ENCODE measurements around the gene TMEM9B. TPM values are rescaled to one million over a fixed set of nuclear protein-coding genes. Genes with fewer than 3 reads are reported as not detected.
A peak's percentile ranks its signal among the peaks of the same experiment; 100 is the strongest.

Gene TMEM9B
- total and polyA plus RNA-seq, 9 of the 15 experiments (the other 6 are each of a cell fraction or from before 2014, with no cell fraction given) = 7.7 to 20.0 (median 14.0) TPM

- TF ChIP-seq AFF4 (CRISPR knock-in tag; IDR thresholded peaks at IDR 0.05) (0 out of 2 replicates have a peak, but pooled peaks have one; percentile 22), SOX6 (IDR thresholded peaks at IDR 0.05) (peak; percentile 49; the same call in 1 of the 2 replicates), SP2 (IDR thresholded peaks at IDR 0.05; ENCODE audit: extremely low read depth, low read depth, low read length, poor library complexity, severe bottlenecking) (peak; percentile 18), NFATC3 (IDR thresholded peaks at IDR 0.05) (0 out of 2 replicates have a peak, but pooled peaks have one; percentile 29), EP400 (IDR thresholded peaks at IDR 0.05) (peak; percentile 94), THAP12 (CRISPR knock-in tag; IDR thresholded peaks at IDR 0.05) (peak; percentile 27; the same call in 1 of the 2 replicates), UBTF (IDR thresholded peaks at IDR 0.05; ENCODE audit: borderline replicate concordance in 1 of 2, low read depth in 2 of 2, low read length in 2 of 2) (peak; percentile 39 to 60; a peak in 1 of 4 replicates), KAT2B (IDR thresholded peaks at IDR 0.05; ENCODE audit: low read depth, low read length) (no peak), WHSC1 (IDR thresholded peaks at IDR 0.05; ENCODE audit: low read length) (no peak), ETS1 (conservative IDR thresholded peaks at IDR 0.05; ENCODE audit: control insufficient read depth, low read depth, low read length) (peak; percentile 53; the same call in 1 of the 2 replicates), DDX20 (tag; IDR thresholded peaks at IDR 0.05; ENCODE audit: low read depth) (no peak), ZNF232 (CRISPR knock-in tag; IDR thresholded peaks at IDR 0.05) (0 out of 2 replicates have a peak, but pooled peaks have one; percentile 79), GABPA (tag; conservative IDR thresholded peaks at IDR 0.05; ENCODE audit: low read depth) (peak; percentile 98)
These were observed at the start of gene TMEM9B (continued) for GRCh38 chr11:8964324-8965320.

All from K562 (cell line).